ENCODE results near the gene TWIST2.

The TWIST2 gene

GRCh38 chr2:238901461-238902057 is 53.7 kb downstream of the TWIST2 start:
- H3K4me3 ChIP-seq (ENCODE audit: low read length), result no peak overlapping the region
- TF ChIP-seq, protein P1, sequence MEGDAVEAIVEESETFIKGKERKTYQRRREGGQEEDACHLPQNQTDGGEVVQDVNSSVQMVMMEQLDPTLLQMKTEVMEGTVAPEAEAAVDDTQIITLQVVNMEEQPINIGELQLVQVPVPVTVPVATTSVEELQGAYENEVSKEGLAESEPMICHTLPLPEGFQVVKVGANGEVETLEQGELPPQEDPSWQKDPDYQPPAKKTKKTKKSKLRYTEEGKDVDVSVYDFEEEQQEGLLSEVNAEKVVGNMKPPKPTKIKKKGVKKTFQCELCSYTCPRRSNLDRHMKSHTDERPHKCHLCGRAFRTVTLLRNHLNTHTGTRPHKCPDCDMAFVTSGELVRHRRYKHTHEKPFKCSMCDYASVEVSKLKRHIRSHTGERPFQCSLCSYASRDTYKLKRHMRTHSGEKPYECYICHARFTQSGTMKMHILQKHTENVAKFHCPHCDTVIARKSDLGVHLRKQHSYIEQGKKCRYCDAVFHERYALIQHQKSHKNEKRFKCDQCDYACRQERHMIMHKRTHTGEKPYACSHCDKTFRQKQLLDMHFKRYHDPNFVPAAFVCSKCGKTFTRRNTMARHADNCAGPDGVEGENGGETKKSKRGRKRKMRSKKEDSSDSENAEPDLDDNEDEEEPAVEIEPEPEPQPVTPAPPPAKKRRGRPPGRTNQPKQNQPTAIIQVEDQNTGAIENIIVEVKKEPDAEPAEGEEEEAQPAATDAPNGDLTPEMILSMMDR (IDR thresholded peaks at IDR 0.05; ENCODE audit: insufficient read depth, low read depth, low read length, missing control alignments), result no peak
- no peak for DNase-seq (ENCODE audit: low read depth)

DNA sequence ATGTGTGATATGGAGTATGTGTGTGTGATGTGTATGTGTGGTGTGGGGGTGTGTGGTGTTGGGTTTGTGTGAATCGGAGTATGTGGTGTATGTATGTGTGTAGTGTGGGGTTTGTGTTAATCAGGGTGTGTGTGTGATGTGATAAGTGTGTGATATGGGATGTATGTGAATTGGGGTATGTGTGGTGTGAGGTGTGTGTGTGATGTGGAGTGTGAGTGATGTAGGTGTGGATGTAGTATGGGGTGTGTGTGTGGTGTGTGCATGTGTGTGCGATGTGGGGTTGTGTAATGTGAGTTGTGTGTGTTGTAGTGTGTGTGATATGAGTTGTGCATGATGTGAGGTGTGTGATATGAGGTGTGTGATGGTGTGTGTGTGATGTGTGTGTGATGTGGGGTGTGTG is 54.4 kb downstream of the TWIST2 start:
- H3K4me3 ChIP-seq (ENCODE audit: low read length), result no peak overlapping the region
- DNase-seq (ENCODE audit: low read depth), result no peak
- TF ChIP-seq, protein P1 (IDR thresholded peaks at IDR 0.05; ENCODE audit: insufficient read depth, low read depth, low read length, missing control alignments), result no peak

- no peak for DNase-seq (ENCODE audit: low read depth)
- TF ChIP-seq, protein P1 (IDR thresholded peaks at IDR 0.05; ENCODE audit: insufficient read depth, low read depth, low read length, missing control alignments), result no peak
- H3K4me3 ChIP-seq (ENCODE audit: low read length), result no peak overlapping the region
These were observed 55.3 kb downstream of the TWIST2 start for GRCh38 chr2:238903141-238903540.

DNA sequence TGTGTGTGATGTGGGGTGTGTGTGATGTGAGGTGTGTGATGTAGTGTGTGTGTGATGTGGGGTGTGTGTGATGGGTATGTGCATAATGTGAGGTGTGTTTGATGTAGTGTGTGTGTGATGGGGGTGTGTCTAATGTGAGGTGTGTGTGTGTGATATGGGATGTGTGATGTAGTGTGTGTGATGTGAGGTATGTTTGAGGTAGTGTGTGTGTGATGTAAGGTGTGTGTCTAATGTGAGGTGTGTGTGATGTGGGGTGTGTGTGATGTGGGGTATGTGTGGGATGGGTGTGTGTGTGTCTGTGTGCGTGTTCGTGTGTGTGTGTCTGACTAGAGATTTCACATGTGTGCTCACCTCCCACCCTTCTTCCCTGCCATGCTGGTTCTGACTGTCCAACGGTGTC is 56.3 kb downstream of the TWIST2 start:
- H3K4me3 ChIP-seq (ENCODE audit: low read length), result no peak overlapping the region
- DNase-seq (ENCODE audit: low read depth), result no peak
- TF ChIP-seq, protein P1 (IDR thresholded peaks at IDR 0.05; ENCODE audit: insufficient read depth, low read depth, low read length, missing control alignments), result no peak

- TF ChIP-seq, protein P1 (IDR thresholded peaks at IDR 0.05; ENCODE audit: insufficient read depth, low read depth, low read length, missing control alignments), result no peak
- no peak for DNase-seq (ENCODE audit: low read depth)
- H3K4me3 ChIP-seq (ENCODE audit: low read length), result no peak overlapping the region
These were observed 56.8 kb downstream of the TWIST2 start for GRCh38 chr2:238904716-238905115.

DNA sequence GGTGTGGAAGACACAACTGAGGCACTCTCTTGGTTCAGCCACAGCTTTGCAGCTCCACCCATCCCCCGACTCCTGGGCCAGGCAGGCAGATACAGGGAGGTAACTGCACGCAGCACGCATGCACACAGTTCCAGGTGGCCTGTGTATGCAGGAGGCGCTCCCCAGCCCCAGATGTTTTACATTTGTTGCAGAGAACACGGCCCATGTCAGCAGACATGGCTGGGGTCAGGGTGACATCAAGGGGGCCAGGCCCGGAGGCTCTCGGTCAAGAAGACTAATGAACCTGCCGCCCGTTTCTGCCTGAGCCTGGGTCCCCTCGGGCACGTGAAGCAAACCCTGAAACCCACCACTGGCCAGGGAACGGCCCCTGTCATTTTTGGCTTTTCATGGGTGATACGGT is 57.3 kb downstream of the TWIST2 start:
- TF ChIP-seq, protein P1 (IDR thresholded peaks at IDR 0.05; ENCODE audit: insufficient read depth, low read depth, low read length, missing control alignments), result no peak
- no peak for DNase-seq (ENCODE audit: low read depth)
- H3K4me3 ChIP-seq (ENCODE audit: low read length), result no peak overlapping the region

DNA sequence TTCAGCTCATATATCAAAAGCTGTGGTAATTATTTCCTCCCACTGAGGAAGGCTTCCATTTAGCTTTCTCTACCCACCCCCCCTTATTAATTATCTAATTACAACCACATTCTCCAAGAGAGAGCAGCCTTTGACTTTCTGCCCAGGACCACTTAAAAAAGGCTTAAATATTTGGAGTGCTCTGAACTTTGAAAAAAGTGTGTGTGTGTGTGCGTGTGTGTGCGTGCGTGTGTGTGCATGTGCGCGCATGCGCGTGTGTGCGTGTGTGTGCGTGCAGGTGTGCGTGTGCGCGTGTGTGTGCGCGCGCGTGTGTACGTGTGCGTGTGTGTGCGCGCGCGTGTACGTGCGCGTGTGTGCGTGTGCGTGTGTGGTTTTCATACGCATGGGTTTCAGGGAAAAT is 57.8 kb downstream of the TWIST2 start:
- no peak overlapping the region for H3K4me3 ChIP-seq (ENCODE audit: low read length)
- no peak for DNase-seq (ENCODE audit: low read depth)
- TF ChIP-seq, protein P1 (IDR thresholded peaks at IDR 0.05; ENCODE audit: insufficient read depth, low read depth, low read length, missing control alignments), result no peak

All from epithelial cell of esophagus (primary cell).